ENCODE data around the gene CACNB2. TPM values are rescaled to one million over a fixed set of nuclear protein-coding genes. Genes with fewer than 3 reads are reported as not detected.

The CACNB2 gene
- 4.6 and 10.2 TPM in 2 replicates for total RNA-seq
- polyA plus RNA-seq, result 4.4 and 5.3 TPM in 2 replicates

DNA sequence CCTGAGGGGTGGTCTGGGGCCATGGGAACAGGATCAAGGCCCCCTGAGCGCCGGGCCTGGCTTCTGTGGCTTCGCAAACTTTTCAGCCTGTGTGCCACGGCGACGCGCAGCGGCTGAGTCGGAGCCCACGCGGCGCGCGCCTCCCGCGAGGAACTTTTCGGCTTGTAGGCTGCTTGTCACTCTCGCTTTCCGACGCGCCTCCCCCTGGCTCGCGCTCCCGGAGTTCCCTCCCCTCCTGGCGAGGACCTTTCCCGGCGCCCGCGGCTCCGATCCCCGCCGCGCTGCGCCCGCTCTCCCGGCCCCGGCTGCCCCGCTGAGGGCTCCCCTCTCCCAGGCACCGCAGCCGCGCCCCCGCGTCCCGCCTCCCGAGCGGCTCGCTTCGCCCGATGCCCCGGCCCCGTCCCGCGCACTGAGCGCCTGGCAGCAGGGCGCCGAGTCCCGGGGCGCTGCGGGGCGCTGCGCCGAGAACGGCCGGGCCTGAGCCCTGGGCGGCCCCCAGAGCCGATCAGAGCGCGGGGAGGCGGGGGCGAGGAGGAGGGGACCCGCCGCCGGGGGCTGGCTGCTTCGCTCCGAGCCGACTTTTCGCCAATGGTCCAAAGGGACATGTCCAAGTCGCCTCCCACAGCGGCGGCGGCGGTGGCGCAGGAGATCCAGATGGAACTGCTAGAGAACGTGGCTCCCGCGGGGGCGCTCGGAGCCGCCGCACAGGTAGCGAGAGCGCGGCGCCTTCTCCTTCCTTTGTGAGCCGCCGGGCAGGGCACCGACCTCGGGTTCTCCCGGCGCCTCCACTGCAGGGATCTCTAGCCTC, at the start of gene CACNB2:
Gene CACNB2, plus strand, starts transcription at position 276 of the 808 bp plus-strand sequence.
- Histone ChIP-seq H3K4me2 (peak within 1 kb of the TSS; percentile 98), H3K4me3 (peak within 1 kb of the TSS; percentile 76), H3K9me3 (ENCODE audit: low read depth) (no peaks in the 10 kb centered on the region), H3K9me2 (replicated peaks; ENCODE audit: insufficient read depth) (no peaks in the 10 kb centered on the region), H3K27ac (no peak within 1 kb of the TSS), H4K20me1 (ENCODE audit: insufficient read depth, poor library complexity, severe bottlenecking) (no peaks in the 10 kb centered on the region), H3K79me2 (no peaks in the 10 kb centered on the region), H3K36me3 (replicated peaks; ENCODE audit: insufficient read depth, low read depth) (no peaks in the 10 kb centered on the region), H3K4me1 (ENCODE audit: insufficient read depth) (no peaks in the 10 kb centered on the region), H2AFZ (peak within 1 kb of the TSS; percentile 82), H3K27me3 (peaks cover 39% of the 10 kb centered on the region)
- peak; percentile 70 for DNase-seq (ENCODE audit: low spot score)
- 1% methylated on average over 70 of the region's 100 CpGs for WGBS (ENCODE audit: low lambda C conversion rate, missing lambda C conversion rate)
- TF ChIP-seq, protein P1, sequence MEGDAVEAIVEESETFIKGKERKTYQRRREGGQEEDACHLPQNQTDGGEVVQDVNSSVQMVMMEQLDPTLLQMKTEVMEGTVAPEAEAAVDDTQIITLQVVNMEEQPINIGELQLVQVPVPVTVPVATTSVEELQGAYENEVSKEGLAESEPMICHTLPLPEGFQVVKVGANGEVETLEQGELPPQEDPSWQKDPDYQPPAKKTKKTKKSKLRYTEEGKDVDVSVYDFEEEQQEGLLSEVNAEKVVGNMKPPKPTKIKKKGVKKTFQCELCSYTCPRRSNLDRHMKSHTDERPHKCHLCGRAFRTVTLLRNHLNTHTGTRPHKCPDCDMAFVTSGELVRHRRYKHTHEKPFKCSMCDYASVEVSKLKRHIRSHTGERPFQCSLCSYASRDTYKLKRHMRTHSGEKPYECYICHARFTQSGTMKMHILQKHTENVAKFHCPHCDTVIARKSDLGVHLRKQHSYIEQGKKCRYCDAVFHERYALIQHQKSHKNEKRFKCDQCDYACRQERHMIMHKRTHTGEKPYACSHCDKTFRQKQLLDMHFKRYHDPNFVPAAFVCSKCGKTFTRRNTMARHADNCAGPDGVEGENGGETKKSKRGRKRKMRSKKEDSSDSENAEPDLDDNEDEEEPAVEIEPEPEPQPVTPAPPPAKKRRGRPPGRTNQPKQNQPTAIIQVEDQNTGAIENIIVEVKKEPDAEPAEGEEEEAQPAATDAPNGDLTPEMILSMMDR (IDR thresholded peaks at IDR 0.05; ENCODE audit: poor library complexity), result peak; percentile 15
- no peak for TF ChIP-seq EZH2phosphoT487 (IDR thresholded peaks at IDR 0.05; ENCODE audit: low read depth, severe bottlenecking, unreplicated experiment)
- TF ChIP-seq EZH2 (IDR thresholded peaks at IDR 0.05; ENCODE audit: borderline replicate concordance), result no peak

DNA sequence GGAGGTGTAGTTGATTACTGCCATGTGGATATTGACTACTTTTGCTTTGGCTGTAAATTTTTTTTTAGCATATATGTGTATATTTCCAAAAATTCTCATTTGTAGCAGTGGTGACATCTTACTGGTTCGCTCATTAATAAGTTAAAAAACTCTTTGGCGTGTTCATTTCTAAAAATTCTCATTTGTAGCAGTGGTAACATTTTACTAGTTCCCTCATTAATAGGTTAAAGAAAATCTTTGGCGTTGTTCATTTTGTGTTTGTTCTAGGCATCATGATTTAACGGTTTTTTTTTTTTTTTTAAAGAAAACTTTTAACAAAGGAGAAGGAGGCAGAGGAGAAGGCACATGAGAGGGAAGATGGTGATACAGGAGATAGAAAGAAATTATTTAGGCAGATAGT, 45.9 kb upstream of the CACNB2 start:
- no peak overlapping the region for H3K4me3 ChIP-seq
- no peak for DNase-seq (ENCODE audit: low spot score)
- H3K36me3 ChIP-seq (replicated peaks; ENCODE audit: insufficient read depth, low read depth), result no peaks in the 10 kb centered on the region
- H3K79me2 ChIP-seq, result no peaks in the 10 kb centered on the region
- WGBS (ENCODE audit: low lambda C conversion rate, missing lambda C conversion rate), result 86% methylated on average over 4 of the region's 4 CpGs
- H3K9me2 ChIP-seq (replicated peaks; ENCODE audit: insufficient read depth), result no peaks in the 10 kb centered on the region
- no peaks in the 10 kb centered on the region for H3K4me1 ChIP-seq (ENCODE audit: insufficient read depth)
- no peak for TF ChIP-seq EZH2phosphoT487 (IDR thresholded peaks at IDR 0.05; ENCODE audit: low read depth, severe bottlenecking, unreplicated experiment)
- TF ChIP-seq EZH2 (IDR thresholded peaks at IDR 0.05; ENCODE audit: borderline replicate concordance), result no peak
- TF ChIP-seq, protein P1 (IDR thresholded peaks at IDR 0.05; ENCODE audit: poor library complexity), result no peak
- H3K4me2 ChIP-seq, result no peak overlapping the region
- H3K27me3 ChIP-seq, result no peaks in the 10 kb centered on the region
- H3K9me3 ChIP-seq (ENCODE audit: low read depth), result no peaks in the 10 kb centered on the region
- H2AFZ ChIP-seq, result no peak overlapping the region
- no peak overlapping the region for H3K27ac ChIP-seq
- no peaks in the 10 kb centered on the region for H4K20me1 ChIP-seq (ENCODE audit: insufficient read depth, poor library complexity, severe bottlenecking)

DNA sequence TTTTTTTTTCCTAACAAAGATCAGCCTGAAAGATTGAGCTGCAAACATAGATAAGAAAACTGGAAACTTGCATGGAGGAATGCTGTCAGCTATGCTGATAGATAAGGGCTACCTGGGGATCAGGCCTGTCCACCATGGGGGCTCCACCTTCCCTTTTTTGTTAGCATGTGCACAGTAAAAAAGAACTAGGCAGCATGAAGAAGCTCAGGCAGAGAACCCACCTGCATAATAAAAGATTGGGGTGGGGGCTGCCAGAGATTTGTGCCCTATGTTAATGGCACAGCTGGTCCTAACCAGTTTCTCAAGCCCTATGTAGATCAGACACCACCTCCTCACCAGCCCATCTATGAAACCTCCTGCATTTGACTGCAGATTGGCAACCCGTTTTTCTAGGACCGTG, 45.4 kb upstream of the CACNB2 start:
- H3K4me2 ChIP-seq, result no peak overlapping the region
- TF ChIP-seq EZH2phosphoT487 (IDR thresholded peaks at IDR 0.05; ENCODE audit: low read depth, severe bottlenecking, unreplicated experiment) (no peak), EZH2 (IDR thresholded peaks at IDR 0.05; ENCODE audit: borderline replicate concordance) (no peak)
- TF ChIP-seq, protein P1 (IDR thresholded peaks at IDR 0.05; ENCODE audit: poor library complexity), result no peak
- no peaks in the 10 kb centered on the region for H3K79me2 ChIP-seq
- 80% methylated on average over 2 of the region's 2 CpGs for WGBS (ENCODE audit: low lambda C conversion rate, missing lambda C conversion rate)
- no peak overlapping the region for H3K27ac ChIP-seq
- no peak overlapping the region for H2AFZ ChIP-seq
- no peaks in the 10 kb centered on the region for H3K9me3 ChIP-seq (ENCODE audit: low read depth)
- H3K27me3 ChIP-seq, result no peaks in the 10 kb centered on the region
- H3K4me1 ChIP-seq (ENCODE audit: insufficient read depth), result no peaks in the 10 kb centered on the region
- H3K36me3 ChIP-seq (replicated peaks; ENCODE audit: insufficient read depth, low read depth), result no peaks in the 10 kb centered on the region
- H4K20me1 ChIP-seq (ENCODE audit: insufficient read depth, poor library complexity, severe bottlenecking), result no peaks in the 10 kb centered on the region
- no peaks in the 10 kb centered on the region for H3K9me2 ChIP-seq (replicated peaks; ENCODE audit: insufficient read depth)
- no peak overlapping the region for H3K4me3 ChIP-seq
- DNase-seq (ENCODE audit: low spot score), result no peak

All from hepatocyte (in vitro differentiated cells).